Measurements from ENCODE around the gene POLR2B.

POLR2B gene

DNA sequence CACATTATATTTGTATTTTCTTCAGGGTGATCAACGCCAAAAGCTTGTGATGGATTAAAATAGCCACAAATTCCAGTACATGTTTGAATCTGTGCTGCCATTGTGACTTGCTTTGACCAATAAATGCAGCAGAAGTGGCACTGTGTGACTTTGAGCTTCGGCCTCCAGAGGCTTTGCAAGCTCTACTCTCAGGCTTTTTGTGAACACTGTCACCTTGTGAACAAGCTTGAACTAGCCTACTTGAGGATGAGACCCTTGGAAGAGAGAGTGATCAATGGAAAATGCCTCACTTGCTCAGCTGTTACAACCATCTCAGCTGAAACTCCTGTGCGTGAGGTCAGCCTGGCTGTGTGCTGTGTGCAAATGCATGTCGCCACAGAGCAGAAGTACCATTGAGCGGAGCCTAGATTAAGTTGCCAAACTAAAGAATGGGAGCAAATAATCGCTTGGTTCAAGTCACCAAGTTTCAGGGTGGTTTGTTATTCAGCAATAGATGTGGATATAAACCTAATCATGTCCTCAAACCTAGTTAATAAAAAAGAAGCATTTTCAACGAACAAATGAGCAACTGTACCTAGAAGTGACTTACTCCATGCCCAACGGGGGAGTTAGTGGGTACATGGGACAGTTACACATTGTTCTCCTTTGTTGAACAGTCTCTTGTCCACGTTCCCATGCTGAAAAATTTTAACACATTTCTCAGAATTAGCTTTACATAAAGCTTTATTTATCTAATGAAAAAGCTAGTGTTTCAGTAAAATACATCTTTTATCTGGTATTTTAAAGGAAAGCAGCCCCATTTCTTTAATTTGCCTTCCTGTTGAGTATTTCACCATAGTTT, 24.8 kb upstream of the POLR2B start:
- Histone ChIP-seq H3K27ac (ENCODE audit: low read length) (no peak overlapping the region), H3K27me3 (replicated peaks; ENCODE audit: insufficient read depth, low read length) (no peaks in the 10 kb centered on the region), H3K9me2 (replicated peaks; ENCODE audit: insufficient read depth, low read length) (no peaks in the 10 kb centered on the region), H4K20me1 (ENCODE audit: insufficient read depth, low read length) (no peaks in the 10 kb centered on the region), H3K4me1 (ENCODE audit: low read length) (no peaks in the 10 kb centered on the region), H2AFZ (ENCODE audit: low read length) (no peak overlapping the region), H3K9ac (ENCODE audit: low read length) (no peak overlapping the region), H3K9me3 (replicated peaks; ENCODE audit: insufficient read depth, low read length) (no peaks in the 10 kb centered on the region), H3K4me2 (ENCODE audit: low read depth, low read length) (no peak overlapping the region), H3K79me2 (ENCODE audit: low read length) (no peaks in the 10 kb centered on the region), H3K4me3 (ENCODE audit: low read length) (no peak overlapping the region), H3K36me3 (replicated peaks; ENCODE audit: insufficient read depth, low read length) (no peaks in the 10 kb centered on the region), H3F3A (ENCODE audit: insufficient read depth, low read length) (no peaks in the 10 kb centered on the region)
- TF ChIP-seq EZH2phosphoT487 (IDR thresholded peaks at IDR 0.05; ENCODE audit: low read length) (no peak), EZH2 (optimal IDR thresholded peaks at IDR 0.05; ENCODE audit: low read depth, low read length) (no peak)
- TF ChIP-seq, protein P1, sequence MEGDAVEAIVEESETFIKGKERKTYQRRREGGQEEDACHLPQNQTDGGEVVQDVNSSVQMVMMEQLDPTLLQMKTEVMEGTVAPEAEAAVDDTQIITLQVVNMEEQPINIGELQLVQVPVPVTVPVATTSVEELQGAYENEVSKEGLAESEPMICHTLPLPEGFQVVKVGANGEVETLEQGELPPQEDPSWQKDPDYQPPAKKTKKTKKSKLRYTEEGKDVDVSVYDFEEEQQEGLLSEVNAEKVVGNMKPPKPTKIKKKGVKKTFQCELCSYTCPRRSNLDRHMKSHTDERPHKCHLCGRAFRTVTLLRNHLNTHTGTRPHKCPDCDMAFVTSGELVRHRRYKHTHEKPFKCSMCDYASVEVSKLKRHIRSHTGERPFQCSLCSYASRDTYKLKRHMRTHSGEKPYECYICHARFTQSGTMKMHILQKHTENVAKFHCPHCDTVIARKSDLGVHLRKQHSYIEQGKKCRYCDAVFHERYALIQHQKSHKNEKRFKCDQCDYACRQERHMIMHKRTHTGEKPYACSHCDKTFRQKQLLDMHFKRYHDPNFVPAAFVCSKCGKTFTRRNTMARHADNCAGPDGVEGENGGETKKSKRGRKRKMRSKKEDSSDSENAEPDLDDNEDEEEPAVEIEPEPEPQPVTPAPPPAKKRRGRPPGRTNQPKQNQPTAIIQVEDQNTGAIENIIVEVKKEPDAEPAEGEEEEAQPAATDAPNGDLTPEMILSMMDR (IDR thresholded peaks at IDR 0.05; ENCODE audit: low read length), result no peak
- DNase-seq, result no peak

DNA sequence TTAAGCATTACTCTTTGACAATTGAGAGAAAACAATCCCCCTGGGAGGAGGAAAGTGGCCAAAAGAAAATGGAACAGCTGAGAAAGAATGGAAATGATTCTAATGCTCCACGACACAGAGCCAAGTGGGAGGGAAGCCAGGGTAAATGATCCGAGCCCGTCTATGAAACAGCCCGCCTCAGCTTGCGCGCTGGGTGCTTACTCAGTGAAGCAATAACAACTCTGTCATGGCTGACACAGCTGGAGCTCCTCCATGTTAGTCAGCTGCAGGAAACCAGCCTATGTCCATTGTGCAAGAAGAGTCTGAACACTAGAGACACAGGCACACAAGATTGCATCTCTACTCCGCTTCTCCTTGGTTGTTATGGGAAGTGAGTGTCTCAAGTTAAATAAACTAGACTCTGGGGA, 20.6 kb upstream of the POLR2B start:
- no peak overlapping the region for H3K4me3 ChIP-seq (ENCODE audit: low read length)
- no peak overlapping the region for H3K4me2 ChIP-seq (ENCODE audit: low read depth, low read length)
- H3K4me1 ChIP-seq (ENCODE audit: low read length), result no peaks in the 10 kb centered on the region
- no peak for DNase-seq
- no peaks in the 10 kb centered on the region for H3K79me2 ChIP-seq (ENCODE audit: low read length)
- H3K27ac ChIP-seq (ENCODE audit: low read length), result no peak overlapping the region
- H3F3A ChIP-seq (ENCODE audit: insufficient read depth, low read length), result 0 out of 2 replicates have a peak, but pooled peaks cover 6% of the 10 kb centered on the region
- no peaks in the 10 kb centered on the region for H4K20me1 ChIP-seq (ENCODE audit: insufficient read depth, low read length)
- H3K9me3 ChIP-seq (replicated peaks; ENCODE audit: insufficient read depth, low read length), result no peaks in the 10 kb centered on the region
- TF ChIP-seq EZH2phosphoT487 (IDR thresholded peaks at IDR 0.05; ENCODE audit: low read length) (no peak), EZH2 (optimal IDR thresholded peaks at IDR 0.05; ENCODE audit: low read depth, low read length) (no peak)
- TF ChIP-seq, protein P1 (IDR thresholded peaks at IDR 0.05; ENCODE audit: low read length), result no peak
- H3K9ac ChIP-seq (ENCODE audit: low read length), result no peak overlapping the region
- no peaks in the 10 kb centered on the region for H3K9me2 ChIP-seq (replicated peaks; ENCODE audit: insufficient read depth, low read length)
- H3K27me3 ChIP-seq (replicated peaks; ENCODE audit: insufficient read depth, low read length), result no peaks in the 10 kb centered on the region
- H2AFZ ChIP-seq (ENCODE audit: low read length), result no peak overlapping the region
- no peaks in the 10 kb centered on the region for H3K36me3 ChIP-seq (replicated peaks; ENCODE audit: insufficient read depth, low read length)

DNA sequence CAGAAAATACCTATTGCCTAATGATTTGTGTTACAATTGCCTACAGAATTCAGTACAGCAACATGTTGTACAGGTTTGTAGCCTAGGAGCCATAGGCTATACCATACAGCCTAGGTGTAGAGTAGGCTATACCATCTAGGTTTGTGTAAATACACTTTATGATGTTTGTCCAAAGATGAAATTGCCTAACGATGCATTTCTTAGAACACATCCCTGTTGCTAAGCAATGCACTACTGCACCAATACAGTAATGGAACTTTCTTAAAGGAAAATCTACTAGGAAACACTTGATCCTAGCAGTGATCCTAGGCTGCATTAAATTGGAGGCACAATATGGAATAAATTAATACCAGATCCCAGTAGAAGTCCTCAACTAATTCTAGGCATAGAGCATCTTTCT, 19.6 kb upstream of the POLR2B start:
- no peak overlapping the region for H3K27ac ChIP-seq (ENCODE audit: low read length)
- no peak overlapping the region for H3K4me3 ChIP-seq (ENCODE audit: low read length)
- H3K9me3 ChIP-seq (replicated peaks; ENCODE audit: insufficient read depth, low read length), result no peaks in the 10 kb centered on the region
- H3K36me3 ChIP-seq (replicated peaks; ENCODE audit: insufficient read depth, low read length), result no peaks in the 10 kb centered on the region
- no peak overlapping the region for H3K9ac ChIP-seq (ENCODE audit: low read length)
- TF ChIP-seq, protein P1 (IDR thresholded peaks at IDR 0.05; ENCODE audit: low read length), result no peak
- TF ChIP-seq EZH2 (optimal IDR thresholded peaks at IDR 0.05; ENCODE audit: low read depth, low read length) (no peak), EZH2phosphoT487 (IDR thresholded peaks at IDR 0.05; ENCODE audit: low read length) (no peak)
- 0 out of 2 replicates have a peak, but pooled peaks cover 6% of the 10 kb centered on the region for H3F3A ChIP-seq (ENCODE audit: insufficient read depth, low read length)
- H3K4me1 ChIP-seq (ENCODE audit: low read length), result no peaks in the 10 kb centered on the region
- no peak for DNase-seq
- H2AFZ ChIP-seq (ENCODE audit: low read length), result no peak overlapping the region
- no peaks in the 10 kb centered on the region for H3K27me3 ChIP-seq (replicated peaks; ENCODE audit: insufficient read depth, low read length)
- H3K79me2 ChIP-seq (ENCODE audit: low read length), result no peaks in the 10 kb centered on the region
- H4K20me1 ChIP-seq (ENCODE audit: insufficient read depth, low read length), result no peaks in the 10 kb centered on the region
- H3K9me2 ChIP-seq (replicated peaks; ENCODE audit: insufficient read depth, low read length), result no peaks in the 10 kb centered on the region
- no peak overlapping the region for H3K4me2 ChIP-seq (ENCODE audit: low read depth, low read length)
